Common myeloid progenitor, CD34-positive (primary cell): Measurements from ENCODE around the gene MRPS10.

Experiments used
- CTCF ChIA-PET: fragments of 350-600 bp; sonication (Branson Sonifier 250); formaldehyde crosslinking; loops from one replicate; lab custom pipeline; 2021; ENCODE audit warnings: antibody characterized with exemption; lab: Charles Lee
- POLR2A ChIA-PET: fragments of 350-600 bp; sonication (Branson Sonifier 250); formaldehyde crosslinking; loops from one replicate; lab custom pipeline; 2021; ENCODE audit warnings: antibody characterized with exemption; lab: Charles Lee
- DNase-seq, 3 donors: peaks; one replicate each; pipeline versions ENCODE4 v3.0.0 to v3.0.0-alpha.2; 2013
- H3K27ac ChIP-seq, 2 experiments: 1 replicate in 1 of 2; 2 replicates in 1 of 2; pipeline ENCODE4 v1.7.0; 2013; ENCODE audit warnings: inconsistent platforms in 2 of 2, low read length in 2 of 2, mild to moderate bottlenecking in 2 of 2, low read depth in 1 of 2, moderate library complexity in 1 of 2; ENCODE audit not compliant: severe bottlenecking in 2 of 2, insufficient read depth in 1 of 2, poor library complexity in 1 of 2
- H3K27me3 ChIP-seq, 5 experiments: replicated peaks in 2 of 5; 1 replicate in 3 of 5; 2 replicates in 2 of 5; pipeline versions ENCODE4 v1.6.1 to v1.7.0; 2013; ENCODE audit warnings: low read length in 4 of 5, mild to moderate bottlenecking in 2 of 5, moderate library complexity in 2 of 5, inconsistent platforms in 1 of 5; ENCODE audit not compliant: insufficient read depth in 5 of 5, control insufficient read depth in 4 of 5
- H3K36me3 ChIP-seq, 4 experiments: 1 replicate in 2 of 4; 2 replicates in 2 of 4; pipeline versions ENCODE4 v1.6.1 to v1.7.0; 2013; ENCODE audit warnings: low read length in 3 of 4, control low read depth in 1 of 4, mild to moderate bottlenecking in 1 of 4; ENCODE audit not compliant: control insufficient read depth in 4 of 4, insufficient read depth in 4 of 4
- H3K4me1 ChIP-seq, 4 experiments: 1 replicate in 3 of 4; 2 replicates in 1 of 4; pipeline versions ENCODE4 v1.6.1 to v1.7.1; 2013; ENCODE audit warnings: low read length in 3 of 4, mild to moderate bottlenecking in 3 of 4, control low read depth in 1 of 4, inconsistent platforms in 1 of 4, moderate library complexity in 1 of 4; ENCODE audit not compliant: control insufficient read depth in 4 of 4, insufficient read depth in 4 of 4; ENCODE audit errors: control extremely low read depth in 1 of 4
- H3K4me3 ChIP-seq, 7 experiments: 1 replicate in 4 of 7; 2 replicates in 3 of 7; pipeline versions ENCODE4 v1.5.1 to v1.7.0; 2013; ENCODE audit warnings: mild to moderate bottlenecking in 7 of 7, low read length in 6 of 7, moderate library complexity in 6 of 7, inconsistent platforms in 2 of 7, low read depth in 2 of 7, control low read depth in 1 of 7; ENCODE audit not compliant: insufficient read depth in 4 of 7, control insufficient read depth in 1 of 7; ENCODE audit errors: extremely low read depth in 1 of 7
- H3K9me3 ChIP-seq, 5 experiments: 1 replicate in 4 of 5; 2 replicates in 1 of 5; pipeline versions ENCODE4 v1.6.1 to v1.7.1; 2013; ENCODE audit warnings: low read length in 4 of 5, mild to moderate bottlenecking in 2 of 5, inconsistent platforms in 1 of 5, low read depth in 1 of 5, moderate library complexity in 1 of 5; ENCODE audit not compliant: control insufficient read depth in 4 of 5, insufficient read depth in 2 of 5; ENCODE audit errors: control extremely low read depth in 1 of 5
- WGBS: methylation state at CpG from one replicate; pipeline ENCODE4 v1.1.5; 2013; ENCODE audit not compliant: insufficient coverage; 5-methylcytosine and 5-hydroxymethylcytosine counted together

Gene MRPS10

DNA sequence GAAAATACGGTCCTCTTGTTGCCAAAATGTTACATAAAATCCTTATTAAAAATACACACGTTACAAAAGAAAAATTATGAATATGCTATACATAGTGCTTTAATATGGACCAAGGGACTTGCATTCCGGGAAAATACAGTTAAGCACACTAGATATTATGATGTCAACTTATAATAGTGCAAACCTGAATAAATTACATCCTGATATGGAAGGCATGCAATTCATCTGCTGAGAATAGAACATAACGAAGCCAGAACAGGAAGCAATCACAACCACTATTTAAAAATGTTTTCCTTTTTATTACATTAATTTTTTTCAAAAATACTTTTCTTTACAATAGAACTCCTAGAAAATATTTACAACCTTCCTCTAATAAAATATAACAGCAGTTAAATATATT is 7.8 kb upstream of the MRPS10 start:
- Histone ChIP-seq H3K4me1 (no peaks in the 10 kb centered on the region), H3K36me3 (peaks cover 0 to 8% (median 2%) of the 10 kb centered on the region in 4 experiments), H3K4me3 (no peak overlapping the region), H3K27me3 (no peaks in the 10 kb centered on the region), H3K27ac (no peak overlapping the region), H3K9me3 (no peaks in the 10 kb centered on the region)
- WGBS: no CpG with 5 or more reads among the region's 4 CpGs
- CTCF ChIA-PET: interaction anchor here (1.9 kb wide), 1 partner anchor 8 kb away, joined by 5 read pairs; the partner anchor contains the start of gene MRPS10
- no peak for DNase-seq
- POLR2A ChIA-PET: no interaction called here

DNA sequence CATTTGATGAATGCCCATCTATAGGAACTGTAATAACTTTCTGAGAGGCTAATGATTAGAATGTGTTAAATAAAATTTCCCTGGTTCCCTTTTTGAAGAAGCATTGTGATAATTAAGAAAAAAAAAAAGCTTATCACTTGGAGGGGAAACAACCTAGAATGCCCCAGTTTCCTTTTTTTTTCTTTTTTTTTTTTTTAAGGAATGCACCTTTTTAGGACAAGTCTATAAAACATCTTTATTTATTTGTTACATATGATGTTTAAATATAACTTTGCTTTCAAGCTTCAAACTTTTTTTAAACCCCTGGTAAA is 7.3 kb upstream of the MRPS10 start:
- ChIA-PET POLR2A (interaction anchor here (0.6 kb wide), 1 partner anchor 89 kb away, joined by 3 read pairs; no protein-coding TSS in a partner anchor), CTCF (no interaction called here)
- Histone ChIP-seq H3K4me3 (no peak overlapping the region), H3K9me3 (no peaks in the 10 kb centered on the region), H3K27me3 (no peaks in the 10 kb centered on the region), H3K4me1 (no peaks in the 10 kb centered on the region), H3K36me3 (peaks cover 0 to 8% (median 2%) of the 10 kb centered on the region in 4 experiments), H3K27ac (no peak overlapping the region)
- DNase-seq: no peak

DNA sequence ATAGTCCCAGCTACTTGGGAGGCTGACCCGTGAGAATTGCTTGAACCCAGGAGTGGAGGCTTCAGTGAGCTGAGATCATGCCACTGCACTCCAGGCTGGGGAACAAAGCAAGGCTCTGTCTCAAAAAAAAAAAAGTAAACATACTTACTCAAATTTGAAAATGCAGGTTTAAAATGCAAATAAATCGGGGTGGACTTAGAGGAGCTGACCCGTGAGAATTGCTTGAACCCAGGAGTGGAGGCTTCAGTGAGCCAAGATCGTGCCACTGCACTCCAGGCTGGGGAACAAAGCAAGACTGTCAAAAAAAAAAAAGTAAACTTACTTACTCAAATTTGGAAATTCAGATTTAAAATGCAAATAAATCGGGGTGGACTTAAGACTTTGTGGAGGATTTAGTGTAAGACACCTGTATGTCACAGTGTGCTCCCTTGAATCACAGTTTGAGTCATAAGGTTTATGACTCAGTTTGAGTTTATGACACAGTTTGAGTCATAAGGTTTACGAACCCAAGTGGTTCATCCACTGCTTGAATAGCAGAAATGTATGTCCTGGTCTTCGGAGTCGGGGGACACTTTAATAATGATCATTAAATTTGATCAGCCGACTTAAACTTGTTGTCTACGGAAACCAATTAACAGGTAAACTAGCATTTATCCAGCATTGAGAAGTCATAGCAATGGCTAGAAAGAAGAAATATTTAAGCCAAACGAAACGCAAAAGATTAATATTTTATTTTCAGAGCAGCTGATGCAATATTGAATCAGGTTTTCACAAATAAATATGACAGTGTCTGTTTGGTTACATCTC is 6.8 kb upstream of the MRPS10 start:
- Histone ChIP-seq H3K27me3 (no peaks in the 10 kb centered on the region), H3K4me1 (no peaks in the 10 kb centered on the region), H3K4me3 (no peak overlapping the region), H3K27ac (no peak overlapping the region), H3K36me3 (peaks cover 0 to 8% (median 2%) of the 10 kb centered on the region in 4 experiments), H3K9me3 (no peaks in the 10 kb centered on the region)
- no peak for DNase-seq
- ChIA-PET CTCF (interaction anchor here (0.6 kb wide), 1 partner anchor 303 kb away, joined by 4 read pairs; the partner anchor contains the start of gene BYSL), POLR2A (interaction anchor here (0.6 kb wide), 1 partner anchor 88 kb away, joined by 3 read pairs; no protein-coding TSS in a partner anchor)
- 91% methylated on average over 9 of the region's 12 CpGs for WGBS

DNA sequence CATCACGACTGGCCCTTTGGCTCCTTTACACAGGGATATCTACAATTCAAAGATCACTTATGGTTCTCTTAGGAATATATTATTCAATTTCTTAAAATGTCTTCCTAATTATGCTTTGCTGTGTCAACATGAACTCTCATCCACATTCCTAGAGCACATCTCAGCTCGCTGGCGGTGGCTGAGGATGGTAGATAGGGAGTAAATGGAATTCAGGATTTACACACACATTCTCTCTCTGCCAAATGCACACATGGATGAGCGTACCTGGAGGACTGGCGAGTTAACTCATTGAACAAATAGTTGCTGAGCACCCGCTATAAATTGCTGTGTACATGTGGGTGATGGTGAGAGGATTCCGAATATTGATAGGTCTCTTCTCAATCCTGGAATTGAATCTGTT is 4.8 kb upstream of the MRPS10 start:
- no peaks in the 10 kb centered on the region for H3K9me3 ChIP-seq
- H3K36me3 ChIP-seq: peaks cover 0 to 2% (median 0%) of the 10 kb centered on the region in 4 experiments
- H3K27me3 ChIP-seq: no peaks in the 10 kb centered on the region
- CTCF ChIA-PET: no interaction called here
- no peak overlapping the region for H3K4me3 ChIP-seq
- WGBS: no CpG with 5 or more reads among the region's 7 CpGs
- POLR2A ChIA-PET: no interaction called here
- DNase-seq: no peak
- no peak overlapping the region for H3K27ac ChIP-seq
- H3K4me1 ChIP-seq: no peaks in the 10 kb centered on the region

DNA sequence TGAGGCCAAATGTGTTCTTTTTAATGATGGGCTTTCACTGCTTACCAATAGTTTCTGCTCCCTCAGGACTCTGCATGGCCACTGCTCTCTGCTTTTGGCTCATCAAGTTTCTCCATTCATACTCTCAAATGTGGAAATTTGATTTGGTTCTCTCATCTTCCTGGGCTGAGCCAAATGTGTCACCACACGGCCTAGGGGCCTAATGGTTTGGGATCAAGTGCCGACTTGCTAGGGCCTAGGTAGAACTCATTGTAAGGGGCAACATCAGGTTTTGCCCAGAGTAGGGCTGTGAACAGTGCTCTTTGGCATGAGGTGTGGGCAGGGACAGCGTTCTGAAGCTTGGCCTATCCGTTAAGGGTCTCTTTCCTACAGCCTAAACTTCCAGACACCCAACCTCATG is 3.9 kb upstream of the MRPS10 start:
- WGBS: 96% methylated on average over 2 of the region's 4 CpGs

DNA sequence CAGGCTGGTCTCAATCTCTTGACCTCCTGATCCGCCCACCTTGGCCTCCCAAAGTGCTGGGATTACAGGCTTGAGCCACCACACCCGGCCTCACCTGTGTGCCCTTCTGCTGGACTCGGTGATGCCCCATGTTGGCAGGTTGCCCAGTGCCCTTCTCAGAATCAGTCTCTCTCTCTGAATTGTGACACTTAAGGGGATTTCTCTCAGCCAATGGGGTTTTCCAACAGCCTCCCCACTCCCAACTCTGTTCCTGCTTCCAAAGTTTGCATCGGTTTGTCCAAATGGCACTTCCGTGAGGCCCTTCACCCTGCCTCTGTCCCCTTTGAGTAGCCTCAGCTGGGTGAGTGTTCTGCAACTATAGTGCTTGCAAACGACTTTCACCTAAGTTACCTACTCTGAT is 3.1 kb upstream of the MRPS10 start:
- CTCF ChIA-PET: no interaction called here
- Histone ChIP-seq H3K4me1 (peaks cover 4 to 10% (median 7%) of the 10 kb centered on the region in 4 experiments), H3K9me3 (no peaks in the 10 kb centered on the region), H3K27ac (no peak overlapping the region), H3K4me3 (no peak overlapping the region), H3K27me3 (no peaks in the 10 kb centered on the region), H3K36me3 (no peaks in the 10 kb centered on the region)
- 96% methylated on average over 5 of the region's 6 CpGs for WGBS
- no peak for DNase-seq
- POLR2A ChIA-PET: no interaction called here

More for the DNA sequence above, 3.9 kb upstream of the MRPS10 start:
- DNase-seq: no peak
- no peaks in the 10 kb centered on the region for H3K36me3 ChIP-seq
- H3K27ac ChIP-seq: no peak overlapping the region
- CTCF ChIA-PET: no interaction called here
- H3K9me3 ChIP-seq: no peaks in the 10 kb centered on the region
- H3K4me3 ChIP-seq: no peak overlapping the region
- peaks cover 3 to 6% (median 4%) of the 10 kb centered on the region in 4 experiments for H3K4me1 ChIP-seq
- no peaks in the 10 kb centered on the region for H3K27me3 ChIP-seq
- POLR2A ChIA-PET: no interaction called here

DNA sequence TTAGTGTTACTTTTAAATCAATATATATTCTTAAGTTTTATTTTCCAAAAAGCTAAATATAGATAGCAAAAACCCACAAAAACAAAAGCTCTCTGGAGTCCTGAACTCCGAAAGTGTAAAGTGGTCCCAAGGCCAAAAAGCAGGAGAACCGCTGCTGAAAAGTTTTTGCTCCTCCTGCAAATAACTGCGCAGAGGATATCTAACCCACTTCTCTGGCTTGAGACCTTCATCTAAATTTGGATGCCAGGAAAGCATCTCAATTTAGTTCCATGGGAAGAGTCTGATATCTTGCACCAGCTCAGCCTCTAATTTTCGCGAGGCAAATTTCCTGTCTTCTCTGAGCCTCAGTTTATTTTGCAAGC is 523 bp downstream of the MRPS10 start:
- Histone ChIP-seq H3K36me3 (peaks cover 3 to 19% (median 12%) of the 10 kb centered on the region in 4 experiments), H3K4me3 (peak overlapping the region; percentile 56 to 100 (median 98)), H3K27ac (peak overlapping the region; percentile 86 to 92), H3K9me3 (no peaks in the 10 kb centered on the region), H3K4me1 (peaks cover 4 to 16% (median 8%) of the 10 kb centered on the region in 4 experiments), H3K27me3 (no peaks in the 10 kb centered on the region)
- DNase-seq: peak in 1 of 3 donors; percentile 16
- ChIA-PET POLR2A (no interaction called here), CTCF (interaction anchor here (0.8 to 1.7 kb wide), 3 partner anchors 9 to 173 kb away, joined by 3 to 7 read pairs (median 5); no protein-coding TSS in a partner anchor)
- WGBS: 4% methylated on average over 3 of the region's 5 CpGs
